IPS-NIHi11 (cell line): ENCODE measurements around the gene AXIN1.
"Not testable (repeated sequence)": the region's sequence is repeated elsewhere in the genome, so short reads cannot be mapped to it uniquely, and the experiment has no call there.

ENCODE experiments used
- DNase-seq: peaks from one replicate; pipeline ENCODE4 v3.0.0; 2012; ENCODE audit warnings: mixed read lengths, low spot score

The AXIN1 gene

GRCh38 chr16:369866-370436, 17.4 kb upstream of the AXIN1 start:
- peak; percentile 72 for DNase-seq

GRCh38 chr16:369275-369865, 16.8 kb upstream of the AXIN1 start:
- no peak for DNase-seq

- DNase-seq: no peak
These were observed 16.1 kb upstream of the AXIN1 start for GRCh38 chr16:368388-369158.

GRCh38 chr16:367333-367903, 14.9 kb upstream of the AXIN1 start:
- DNase-seq: no peak

- DNase-seq: no peak
These were observed 14.0 kb upstream of the AXIN1 start for GRCh38 chr16:366476-366875.

- DNase-seq: no peak
These were observed 12.3 kb upstream of the AXIN1 start for GRCh38 chr16:364595-365491.

- DNase-seq: no peak
These were observed 11.4 kb upstream of the AXIN1 start for GRCh38 chr16:363766-364490.

- DNase-seq: no peak
These were observed 10.7 kb upstream of the AXIN1 start for GRCh38 chr16:363110-363765.

GRCh38 chr16:362702-362999, 10.1 kb upstream of the AXIN1 start:
- DNase-seq: not testable (repeated sequence)

- DNase-seq: peak; percentile 91
These were observed 9.6 kb upstream of the AXIN1 start for GRCh38 chr16:361872-362701.

GRCh38 chr16:361341-361871, 8.9 kb upstream of the AXIN1 start:
- no peak for DNase-seq

GRCh38 chr16:360698-361336, 8.3 kb upstream of the AXIN1 start:
- DNase-seq: no peak

- no peak for DNase-seq
These were observed 7.6 kb upstream of the AXIN1 start for GRCh38 chr16:359871-360697.

- no peak for DNase-seq
These were observed 6.7 kb upstream of the AXIN1 start for GRCh38 chr16:359067-359763.

GRCh38 chr16:356741-357140, 4.2 kb upstream of the AXIN1 start:
- DNase-seq: no peak

GRCh38 chr16:354971-355461, 2.5 kb upstream of the AXIN1 start:
- DNase-seq: no peak

- DNase-seq: no peak
These were observed 1.9 kb upstream of the AXIN1 start for GRCh38 chr16:354291-354881.
